ENCODE results near the gene CDC42SE1. TPM values are rescaled to one million over a fixed set of nuclear protein-coding genes. Genes with fewer than 3 reads are reported as not detected.
"Not testable (repeated sequence)": the region's sequence is repeated elsewhere in the genome, so short reads cannot be mapped to it uniquely, and the experiment has no call there.

Gene CDC42SE1, protein sequence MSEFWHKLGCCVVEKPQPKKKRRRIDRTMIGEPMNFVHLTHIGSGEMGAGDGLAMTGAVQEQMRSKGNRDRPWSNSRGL
- 100 to 1,000 TPM in 1 of 4 donors, 10 to 100 TPM in 3; 56.6 to 115 (median 92.0) TPM for total RNA-seq

- DNase-seq (ENCODE audit: low spot score) (no peak), ATAC-seq (ENCODE audit: low FRiP score) (peak; percentile 73)
- TF ChIP-seq, protein P1, sequence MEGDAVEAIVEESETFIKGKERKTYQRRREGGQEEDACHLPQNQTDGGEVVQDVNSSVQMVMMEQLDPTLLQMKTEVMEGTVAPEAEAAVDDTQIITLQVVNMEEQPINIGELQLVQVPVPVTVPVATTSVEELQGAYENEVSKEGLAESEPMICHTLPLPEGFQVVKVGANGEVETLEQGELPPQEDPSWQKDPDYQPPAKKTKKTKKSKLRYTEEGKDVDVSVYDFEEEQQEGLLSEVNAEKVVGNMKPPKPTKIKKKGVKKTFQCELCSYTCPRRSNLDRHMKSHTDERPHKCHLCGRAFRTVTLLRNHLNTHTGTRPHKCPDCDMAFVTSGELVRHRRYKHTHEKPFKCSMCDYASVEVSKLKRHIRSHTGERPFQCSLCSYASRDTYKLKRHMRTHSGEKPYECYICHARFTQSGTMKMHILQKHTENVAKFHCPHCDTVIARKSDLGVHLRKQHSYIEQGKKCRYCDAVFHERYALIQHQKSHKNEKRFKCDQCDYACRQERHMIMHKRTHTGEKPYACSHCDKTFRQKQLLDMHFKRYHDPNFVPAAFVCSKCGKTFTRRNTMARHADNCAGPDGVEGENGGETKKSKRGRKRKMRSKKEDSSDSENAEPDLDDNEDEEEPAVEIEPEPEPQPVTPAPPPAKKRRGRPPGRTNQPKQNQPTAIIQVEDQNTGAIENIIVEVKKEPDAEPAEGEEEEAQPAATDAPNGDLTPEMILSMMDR (IDR thresholded peaks at IDR 0.05): peak in 2 of 3 donors; percentile 15 to 55
Measured at GRCh38 chr1:151059109-151060006, at the start of gene CDC42SE1. Gene CDC42SE1, minus strand, starts transcription at chr1:151059622. Its CDS starts 3,892 bp downstream, at chr1:151055730.

DNA sequence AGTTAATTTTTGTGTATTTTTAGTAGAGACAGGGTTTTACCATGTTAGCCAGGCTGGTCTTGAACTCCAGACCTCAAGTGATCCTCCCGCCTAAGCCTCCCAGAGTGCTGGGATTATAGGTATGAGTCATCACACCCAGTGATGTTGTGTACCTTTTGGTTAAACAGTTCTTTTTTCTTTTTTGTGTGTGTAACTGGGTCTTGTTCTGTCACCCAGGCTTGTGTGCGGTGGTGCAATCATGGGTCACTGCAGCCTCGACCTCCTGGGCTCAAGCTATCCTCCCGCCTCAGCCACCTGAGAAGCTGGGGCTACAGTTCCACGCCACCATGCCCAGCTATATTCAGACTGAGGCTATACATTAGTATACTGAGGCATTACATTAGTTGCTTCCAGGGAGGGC lies 48.9 kb upstream of the CDC42SE1 start:
- no peak for ATAC-seq (ENCODE audit: low FRiP score)
- DNase-seq (ENCODE audit: low spot score): no peak
- TF ChIP-seq, protein P1 (IDR thresholded peaks at IDR 0.05): no peak

DNA sequence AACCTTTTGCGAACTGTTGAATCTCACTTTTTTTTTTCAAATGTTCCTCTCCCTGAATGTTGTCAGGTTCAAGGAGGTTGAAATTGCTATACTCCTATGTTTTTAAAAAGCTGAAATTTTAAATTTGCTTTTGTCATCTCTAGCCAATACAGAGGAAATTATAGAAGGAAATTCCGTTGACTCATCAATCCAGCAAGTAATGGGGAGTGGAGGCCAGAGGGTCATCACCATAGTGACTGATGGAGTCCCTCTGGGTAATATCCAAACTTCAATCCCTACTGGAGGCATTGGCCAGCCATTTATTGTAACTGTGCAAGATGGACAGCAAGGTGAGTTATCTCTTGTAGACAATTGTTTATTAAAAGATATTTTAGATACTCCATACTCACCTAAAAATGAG lies 47.5 kb upstream of the CDC42SE1 start:
- ATAC-seq (ENCODE audit: low FRiP score) (no peak), DNase-seq (ENCODE audit: low spot score) (no peak)
- TF ChIP-seq, protein P1 (IDR thresholded peaks at IDR 0.05): no peak

DNA sequence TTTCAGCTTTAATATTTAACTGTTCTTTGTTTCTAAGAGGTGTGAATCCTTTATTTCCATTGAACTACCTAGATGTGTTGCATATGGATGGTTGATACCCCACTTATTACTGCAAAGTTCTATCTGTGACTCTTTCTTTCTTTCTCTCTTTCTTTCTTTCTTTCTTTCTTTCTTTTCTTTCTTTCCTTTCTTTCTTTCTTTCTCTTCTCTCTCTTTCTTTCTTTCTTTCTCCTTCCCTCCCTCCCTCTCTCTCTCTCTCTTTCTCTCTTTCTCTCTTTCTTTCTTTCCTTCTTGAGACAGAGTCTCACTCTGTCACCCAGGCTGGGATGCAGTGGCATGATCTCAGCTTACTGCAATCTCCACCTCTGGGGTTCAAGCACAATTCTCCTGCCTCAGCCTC lies 45.2 kb upstream of the CDC42SE1 start:
- TF ChIP-seq, protein P1 (IDR thresholded peaks at IDR 0.05): no peak
- ATAC-seq (ENCODE audit: low FRiP score) (no peak), DNase-seq (ENCODE audit: low spot score) (no peak)

DNA sequence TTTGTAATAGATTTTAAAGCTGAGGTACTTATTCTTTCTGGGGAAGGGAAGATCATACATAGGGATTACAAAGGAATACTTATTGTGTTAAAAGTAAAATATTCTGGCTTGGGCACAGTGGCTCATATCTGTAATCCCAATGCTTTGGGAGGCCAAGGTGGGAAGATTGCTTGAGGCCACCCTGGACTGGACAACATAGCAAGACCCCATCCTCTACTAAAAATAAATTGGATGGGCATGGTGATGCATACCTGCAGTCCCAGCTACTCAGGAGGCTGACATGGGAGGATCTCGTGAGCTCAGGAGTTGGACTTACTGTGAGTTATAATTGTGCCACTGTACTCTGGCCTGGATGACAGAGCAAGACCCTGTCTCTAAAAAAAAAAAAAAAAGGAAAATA lies 38.7 kb upstream of the CDC42SE1 start:
- ATAC-seq (ENCODE audit: low FRiP score) (no peak), DNase-seq (ENCODE audit: low spot score) (no peak)
- TF ChIP-seq, protein P1 (IDR thresholded peaks at IDR 0.05): no peak

DNA sequence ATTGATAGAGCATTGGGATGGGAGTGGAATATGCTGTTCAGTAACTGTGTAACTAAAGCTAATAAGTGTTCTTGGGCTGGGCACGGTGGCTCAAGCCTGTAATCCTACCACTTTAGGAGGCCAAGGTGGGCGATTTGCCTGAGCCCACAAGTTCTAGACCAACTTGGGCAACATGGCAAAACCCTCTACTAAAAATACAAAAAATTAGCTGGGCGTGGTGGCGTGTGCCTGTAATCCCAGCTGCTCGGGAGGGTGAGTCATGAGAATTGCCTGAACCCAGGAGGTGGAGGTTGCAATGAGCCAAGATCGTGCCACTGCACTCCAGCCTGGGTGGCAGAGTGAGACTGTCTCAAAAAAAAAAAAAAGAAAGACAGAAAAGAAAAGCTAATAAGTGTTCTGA lies 38.0 kb upstream of the CDC42SE1 start:
- DNase-seq (ENCODE audit: low spot score); ATAC-seq (ENCODE audit: low FRiP score): not testable (repeated sequence)

- TF ChIP-seq, protein P1 (IDR thresholded peaks at IDR 0.05): no peak
- ATAC-seq (ENCODE audit: low FRiP score): no peak
- no peak for DNase-seq (ENCODE audit: low spot score)
Measured at GRCh38 chr1:151085953-151086559, 26.6 kb upstream of the CDC42SE1 start.
